Bronchial epithelial cell (primary cell): ENCODE measurements around the gene TAC4. TPM values are rescaled to one million over a fixed set of nuclear protein-coding genes. Genes with fewer than 3 reads are reported as not detected.

Experiments used
- DNase-seq: peaks from one replicate; pipeline ENCODE4 v3.0.0-alpha.2; 2010; ENCODE audit warnings: low read depth
- FAIRE-seq: peaks from 2 replicates; lab custom pipeline; 2011; peaks lifted over from hg19 to GRCh38; lab: Jason Lieb, UNC
- H3K27me3 ChIP-seq: 2 replicates; pipeline ENCODE4 v1.5.1; 2011; ENCODE audit warnings: low read length; ENCODE audit not compliant: control insufficient read depth, insufficient read depth
- H3K36me3 ChIP-seq: 2 replicates; pipeline ENCODE4 v1.5.1; 2011; ENCODE audit warnings: low read length; ENCODE audit not compliant: control insufficient read depth, insufficient read depth
- H3K4me3 ChIP-seq: 2 replicates; pipeline ENCODE4 v1.5.1; 2011; ENCODE audit warnings: mild to moderate bottlenecking, low read depth, low read length, control low read depth
- CTCF ChIP-seq: IDR thresholded peaks from 2 replicates; pipeline ENCODE4 v1.5.1; 2011; ENCODE audit warnings: mild to moderate bottlenecking, moderate library complexity, low read length, control low read depth, inconsistent platforms; ENCODE audit not compliant: insufficient read depth, severe bottlenecking
- total RNA-seq: library from RNA; depleted of rRNA; stranded (reverse); fragments of >200 nt; gene quantifications from 2 replicates; pipeline ENCODE4 v1.2.1, GENCODE V29; 2014

The TAC4 gene
- total RNA-seq, 1 donor from 2014 or later, result not detected

- no peak for TF ChIP-seq CTCF
- no peak for FAIRE-seq
Measured at GRCh38 chr17:49842846-49843245, 5.0 kb downstream of the TAC4 start.

GRCh38 chr17:49842371-49842770 is 5.5 kb downstream of the TAC4 start:
- no peaks in the 10 kb centered on the region for H3K36me3 ChIP-seq
- H3K27me3 ChIP-seq, result no peaks in the 10 kb centered on the region
- H3K4me3 ChIP-seq, result no peak overlapping the region
- DNase-seq, result no peak
- FAIRE-seq, result no peak
- TF ChIP-seq CTCF, result no peak

More at GRCh38 chr17:49842846-49843245, 5.0 kb downstream of the TAC4 start:
- no peaks in the 10 kb centered on the region for H3K27me3 ChIP-seq
- no peak overlapping the region for H3K4me3 ChIP-seq
- H3K36me3 ChIP-seq, result no peaks in the 10 kb centered on the region
- no peak for DNase-seq

- TF ChIP-seq CTCF, result peak; percentile 10
- H3K4me3 ChIP-seq, result no peak overlapping the region
- FAIRE-seq, result no peak
Measured at GRCh38 chr17:49841548-49841947, 6.3 kb downstream of the TAC4 start.

GRCh38 chr17:49839455-49839854 is 8.4 kb downstream of the TAC4 start:
- no peak for DNase-seq
- no peak for TF ChIP-seq CTCF
- Histone ChIP-seq H3K36me3 (no peaks in the 10 kb centered on the region), H3K4me3 (no peak overlapping the region), H3K27me3 (no peaks in the 10 kb centered on the region)
- FAIRE-seq, result no peak

More at GRCh38 chr17:49841548-49841947, 6.3 kb downstream of the TAC4 start:
- H3K27me3 ChIP-seq, result no peaks in the 10 kb centered on the region
- H3K36me3 ChIP-seq, result no peaks in the 10 kb centered on the region
- DNase-seq, result no peak

GRCh38 chr17:49836111-49837030 is 11.5 kb downstream of the TAC4 start:
- no peak for TF ChIP-seq CTCF
- H3K4me3 ChIP-seq, result no peak overlapping the region
- H3K27me3 ChIP-seq, result no peaks in the 10 kb centered on the region
- peaks cover 2% of the 10 kb centered on the region for H3K36me3 ChIP-seq
- DNase-seq (peak; percentile 12), FAIRE-seq (no peak)

- DNase-seq, result no peak
- no peak for TF ChIP-seq CTCF
- no peaks in the 10 kb centered on the region for H3K27me3 ChIP-seq
- FAIRE-seq, result no peak
- no peak overlapping the region for H3K4me3 ChIP-seq
- H3K36me3 ChIP-seq, result peaks cover 3% of the 10 kb centered on the region
Measured at GRCh38 chr17:49835472-49835871, 12.4 kb downstream of the TAC4 start.
